CD4-positive, alpha-beta T cell treated with Interleukin-6 for 4 hours (primary cell): ENCODE results near the gene STAT2.
"Not testable (repeated sequence)": the region's sequence is repeated elsewhere in the genome, so short reads cannot be mapped to it uniquely, and the experiment has no call there.

Experiments
- DNase-seq: peaks from one replicate; pipeline ENCODE4 v3.0.0-alpha.2; 2020; ENCODE audit warnings: mixed read lengths

STAT2 gene

GRCh38 chr12:56359851-56360767, at the start of gene STAT2:
Gene STAT2 (minus strand): TSS chr12:56360107. CDS start chr12:56356571, 3,536 bp downstream.
- peak; percentile 100 for DNase-seq

GRCh38 chr12:56408799-56409417, 49.0 kb upstream of the STAT2 start:
- no peak for DNase-seq

- not testable (repeated sequence) for DNase-seq
Observed at GRCh38 chr12:56404227-56404626, 44.3 kb upstream of the STAT2 start.

- DNase-seq: not testable (repeated sequence)
Observed at GRCh38 chr12:56401612-56402011, 41.7 kb upstream of the STAT2 start.

GRCh38 chr12:56401125-56401524, 41.2 kb upstream of the STAT2 start:
- not testable (repeated sequence) for DNase-seq

GRCh38 chr12:56399466-56399865, 39.6 kb upstream of the STAT2 start:
- DNase-seq: not testable (repeated sequence)

GRCh38 chr12:56398324-56398723, 38.4 kb upstream of the STAT2 start:
- DNase-seq: no peak

- no peak for DNase-seq
Observed at GRCh38 chr12:56392331-56392730, 32.4 kb upstream of the STAT2 start.

- no peak for DNase-seq
Observed at GRCh38 chr12:56391721-56392120, 31.8 kb upstream of the STAT2 start.

- no peak for DNase-seq
Observed at GRCh38 chr12:56389412-56389811, 29.5 kb upstream of the STAT2 start.

GRCh38 chr12:56387152-56387736, 27.3 kb upstream of the STAT2 start:
- DNase-seq: no peak

- DNase-seq: no peak
Observed at GRCh38 chr12:56385873-56386272, 26.0 kb upstream of the STAT2 start.

- no peak for DNase-seq
Observed at GRCh38 chr12:56382611-56383010, 22.7 kb upstream of the STAT2 start.

- no peak for DNase-seq
Observed at GRCh38 chr12:56377989-56378316, 18.0 kb upstream of the STAT2 start.

- DNase-seq: no peak
Observed at GRCh38 chr12:56377310-56377988, 17.5 kb upstream of the STAT2 start.

GRCh38 chr12:56375598-56376434, 15.9 kb upstream of the STAT2 start:
- no peak for DNase-seq

- no peak for DNase-seq
Observed at GRCh38 chr12:56374726-56375597, 15.1 kb upstream of the STAT2 start.

GRCh38 chr12:56373515-56373914, 13.6 kb upstream of the STAT2 start:
- DNase-seq: no peak

GRCh38 chr12:56366948-56367347, 7.0 kb upstream of the STAT2 start:
- no peak for DNase-seq

GRCh38 chr12:56362130-56363059, 2.5 kb upstream of the STAT2 start, which contains the start of gene APOF:
Gene APOF (minus strand): TSS chr12:56362857. CDS start chr12:56362745, 112 bp downstream.
- no peak for DNase-seq
